ENCODE results near the gene NBDY.

- TF ChIP-seq, protein P1, sequence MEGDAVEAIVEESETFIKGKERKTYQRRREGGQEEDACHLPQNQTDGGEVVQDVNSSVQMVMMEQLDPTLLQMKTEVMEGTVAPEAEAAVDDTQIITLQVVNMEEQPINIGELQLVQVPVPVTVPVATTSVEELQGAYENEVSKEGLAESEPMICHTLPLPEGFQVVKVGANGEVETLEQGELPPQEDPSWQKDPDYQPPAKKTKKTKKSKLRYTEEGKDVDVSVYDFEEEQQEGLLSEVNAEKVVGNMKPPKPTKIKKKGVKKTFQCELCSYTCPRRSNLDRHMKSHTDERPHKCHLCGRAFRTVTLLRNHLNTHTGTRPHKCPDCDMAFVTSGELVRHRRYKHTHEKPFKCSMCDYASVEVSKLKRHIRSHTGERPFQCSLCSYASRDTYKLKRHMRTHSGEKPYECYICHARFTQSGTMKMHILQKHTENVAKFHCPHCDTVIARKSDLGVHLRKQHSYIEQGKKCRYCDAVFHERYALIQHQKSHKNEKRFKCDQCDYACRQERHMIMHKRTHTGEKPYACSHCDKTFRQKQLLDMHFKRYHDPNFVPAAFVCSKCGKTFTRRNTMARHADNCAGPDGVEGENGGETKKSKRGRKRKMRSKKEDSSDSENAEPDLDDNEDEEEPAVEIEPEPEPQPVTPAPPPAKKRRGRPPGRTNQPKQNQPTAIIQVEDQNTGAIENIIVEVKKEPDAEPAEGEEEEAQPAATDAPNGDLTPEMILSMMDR (IDR thresholded peaks at IDR 0.05) = no peak
- TF ChIP-seq POLR2A (IDR thresholded peaks at IDR 0.05; ENCODE audit: low read length) (no peak), MAX (IDR thresholded peaks at IDR 0.05) (no peak), TFCP2L1 (CRISPR knock-in tag; IDR thresholded peaks at IDR 0.05) (no peak), KDM1A (IDR thresholded peaks at IDR 0.05; ENCODE audit: low read depth) (no peak), FOSL2 (IDR thresholded peaks at IDR 0.05) (no peak), FOSL2 (CRISPR knock-in tag; IDR thresholded peaks at IDR 0.05) (no peak), SMC3 (IDR thresholded peaks at IDR 0.05) (no peak), BHLHE40 (IDR thresholded peaks at IDR 0.05; ENCODE audit: low read depth, low read length) (no peak), EP300 (IDR thresholded peaks at IDR 0.05) (no peak), CHD2 (IDR thresholded peaks at IDR 0.05; ENCODE audit: low read length, partially characterized antibody) (no peak), POLR2AphosphoS2 (conservative IDR thresholded peaks at IDR 0.05; ENCODE audit: low read length) (no peak)
- TF ChIP-seq, protein P2, sequence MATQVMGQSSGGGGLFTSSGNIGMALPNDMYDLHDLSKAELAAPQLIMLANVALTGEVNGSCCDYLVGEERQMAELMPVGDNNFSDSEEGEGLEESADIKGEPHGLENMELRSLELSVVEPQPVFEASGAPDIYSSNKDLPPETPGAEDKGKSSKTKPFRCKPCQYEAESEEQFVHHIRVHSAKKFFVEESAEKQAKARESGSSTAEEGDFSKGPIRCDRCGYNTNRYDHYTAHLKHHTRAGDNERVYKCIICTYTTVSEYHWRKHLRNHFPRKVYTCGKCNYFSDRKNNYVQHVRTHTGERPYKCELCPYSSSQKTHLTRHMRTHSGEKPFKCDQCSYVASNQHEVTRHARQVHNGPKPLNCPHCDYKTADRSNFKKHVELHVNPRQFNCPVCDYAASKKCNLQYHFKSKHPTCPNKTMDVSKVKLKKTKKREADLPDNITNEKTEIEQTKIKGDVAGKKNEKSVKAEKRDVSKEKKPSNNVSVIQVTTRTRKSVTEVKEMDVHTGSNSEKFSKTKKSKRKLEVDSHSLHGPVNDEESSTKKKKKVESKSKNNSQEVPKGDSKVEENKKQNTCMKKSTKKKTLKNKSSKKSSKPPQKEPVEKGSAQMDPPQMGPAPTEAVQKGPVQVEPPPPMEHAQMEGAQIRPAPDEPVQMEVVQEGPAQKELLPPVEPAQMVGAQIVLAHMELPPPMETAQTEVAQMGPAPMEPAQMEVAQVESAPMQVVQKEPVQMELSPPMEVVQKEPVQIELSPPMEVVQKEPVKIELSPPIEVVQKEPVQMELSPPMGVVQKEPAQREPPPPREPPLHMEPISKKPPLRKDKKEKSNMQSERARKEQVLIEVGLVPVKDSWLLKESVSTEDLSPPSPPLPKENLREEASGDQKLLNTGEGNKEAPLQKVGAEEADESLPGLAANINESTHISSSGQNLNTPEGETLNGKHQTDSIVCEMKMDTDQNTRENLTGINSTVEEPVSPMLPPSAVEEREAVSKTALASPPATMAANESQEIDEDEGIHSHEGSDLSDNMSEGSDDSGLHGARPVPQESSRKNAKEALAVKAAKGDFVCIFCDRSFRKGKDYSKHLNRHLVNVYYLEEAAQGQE (IDR thresholded peaks at IDR 0.05) = no peak
These were observed 18.0 kb downstream of the NBDY start for GRCh38 chrX:56746996-56747395.
